Smooth muscle cell (in vitro differentiated cells): ENCODE measurements around the gene RFX4. TPM values are rescaled to one million over a fixed set of nuclear protein-coding genes. Genes with fewer than 3 reads are reported as not detected.

Source experiments
- DNase-seq: peaks from one replicate; lab custom pipeline; 2025; ENCODE audit not compliant: unreplicated experiment; lab: John Stamatoyannopoulos, UW
- H2AFZ ChIP-seq: fragments of 200-600 bp; sonication (generic); 2 replicates; pipeline ENCODE4 v1.6.0; 2016; ENCODE audit warnings: antibody characterized with exemption, low read depth, mild to moderate bottlenecking
- H3F3A ChIP-seq: fragments of 200-600 bp; sonication (generic); 2 replicates; pipeline ENCODE4 v1.6.0; 2017; ENCODE audit warnings: antibody characterized with exemption, low read depth
- H3K27ac ChIP-seq: fragments of 200-600 bp; sonication (generic); 2 replicates; pipeline ENCODE4 v1.5.1; 2016; ENCODE audit warnings: low read depth, mild to moderate bottlenecking
- H3K27me3 ChIP-seq: fragments of 200-600 bp; sonication (generic); 2 replicates; pipeline ENCODE4 v1.6.1; 2016; ENCODE audit warnings: low read depth, mild to moderate bottlenecking
- H3K36me3 ChIP-seq: fragments of 200-600 bp; sonication (generic); 2 replicates; pipeline ENCODE4 v1.5.1; 2016; ENCODE audit warnings: low read depth
- H3K4me1 ChIP-seq: fragments of 200-600 bp; sonication (generic); 2 replicates; pipeline ENCODE4 v1.5.1; 2016; ENCODE audit warnings: low read depth
- H3K4me2 ChIP-seq: fragments of 200-600 bp; sonication (generic); 2 replicates; pipeline ENCODE4 v1.6.0; 2016; ENCODE audit warnings: mild to moderate bottlenecking
- H3K4me3 ChIP-seq: fragments of 200-600 bp; sonication (generic); 2 replicates; pipeline ENCODE4 v1.5.1; 2016; ENCODE audit warnings: mild to moderate bottlenecking
- H3K79me2 ChIP-seq: fragments of 200-600 bp; sonication (generic); 2 replicates; pipeline ENCODE4 v1.6.0; 2016; ENCODE audit warnings: low read depth, mild to moderate bottlenecking
- H3K9ac ChIP-seq: fragments of 200-600 bp; sonication (generic); 2 replicates; pipeline ENCODE4 v1.6.0; 2016; ENCODE audit warnings: low read depth
- H3K9me3 ChIP-seq: fragments of 200-600 bp; sonication (generic); replicated peaks from 2 replicates; pipeline ENCODE4 v1.5.1; 2016; ENCODE audit warnings: low read depth
- H4K20me1 ChIP-seq: fragments of 200-600 bp; sonication (generic); 2 replicates; pipeline ENCODE4 v1.6.0; 2016; ENCODE audit warnings: low read depth
- CTCF ChIP-seq: fragments of 200-600 bp; sonication (generic); IDR thresholded peaks from 2 replicates; pipeline ENCODE4 v1.5.1; 2017; ENCODE audit warnings: borderline replicate concordance, mild to moderate bottlenecking, antibody characterized with exemption; ENCODE audit not compliant: insufficient read depth, poor library complexity, severe bottlenecking
- WGBS: methylation state at CpG from one replicate; pipeline ENCODE4 v1.1.7; 2016; ENCODE audit warnings: low lambda C conversion rate; 5-methylcytosine and 5-hydroxymethylcytosine counted together
- polyA plus RNA-seq: library from polyadenylated mRNA; unstranded; fragments of >200 nt; fragmentation: Nextera tagmentation; extraction: Ambion mirVana; gene quantifications from 2 replicates; pipeline ENCODE4 v1.2.1, GENCODE V29; 2016
- total RNA-seq: library from RNA; depleted of rRNA; stranded (reverse); fragments of >200 nt; gene quantifications from 2 replicates; pipeline ENCODE4 v1.2.3, GENCODE V29; 2014

RFX4 gene
- total and polyA plus RNA-seq, 2 experiments from 2014 or later = not detected

- no peak for TF ChIP-seq CTCF
- H2AFZ ChIP-seq = no peak overlapping the region
- H3K4me3 ChIP-seq = no peak overlapping the region
- H4K20me1 ChIP-seq = no peaks in the 10 kb centered on the region
- H3K27ac ChIP-seq = no peak overlapping the region
- 88% methylated on average over 4 of the region's 4 CpGs for WGBS
- H3K9ac ChIP-seq = no peak overlapping the region
- H3K27me3 ChIP-seq = no peaks in the 10 kb centered on the region
- H3K4me1 ChIP-seq = no peaks in the 10 kb centered on the region
- no peak overlapping the region for H3K4me2 ChIP-seq
- no peaks in the 10 kb centered on the region for H3K79me2 ChIP-seq
- H3K36me3 ChIP-seq = no peaks in the 10 kb centered on the region
- H3F3A ChIP-seq = no peaks in the 10 kb centered on the region
- no peak for DNase-seq
- no peaks in the 10 kb centered on the region for H3K9me3 ChIP-seq
Observed at GRCh38 chr12:106801830-106802533, 219.2 kb downstream of the RFX4 start.

- Histone ChIP-seq H3K9me3 (no peaks in the 10 kb centered on the region), H3K9ac (no peak overlapping the region), H3K27me3 (no peaks in the 10 kb centered on the region), H4K20me1 (no peaks in the 10 kb centered on the region), H3K79me2 (no peaks in the 10 kb centered on the region), H3K27ac (no peak overlapping the region), H2AFZ (no peak overlapping the region), H3K4me3 (no peak overlapping the region), H3K36me3 (no peaks in the 10 kb centered on the region), H3K4me1 (no peaks in the 10 kb centered on the region), H3F3A (no peaks in the 10 kb centered on the region), H3K4me2 (no peak overlapping the region)
- WGBS = 72% methylated on average over 3 of the region's 3 CpGs
- no peak for DNase-seq
- no peak for TF ChIP-seq CTCF
Observed at GRCh38 chr12:106804668-106805067, 221.9 kb downstream of the RFX4 start.

Other genes with a start within 250 kb of the RFX4 start
- gene POLR3B, start 225.3 kb upstream of the RFX4 start, total RNA-seq = 7.5 and 11.7 TPM in 2 replicates
- 4.8 and 7.3 TPM in 2 replicates for gene POLR3B, start 225.3 kb upstream of the RFX4 start, polyA plus RNA-seq
- gene RIC8B, start 191.7 kb downstream of the RFX4 start, total RNA-seq = 8.7 and 11.7 TPM in 2 replicates
- gene RIC8B, start 191.7 kb downstream of the RFX4 start, polyA plus RNA-seq = 7.3 and 8.0 TPM in 2 replicates